CD4-positive, alpha-beta T cell treated with Interferon alpha-2 for 1 hour (primary cell): Measurements from ENCODE around the gene SMIM36.
"Not testable (repeated sequence)": the region's sequence is repeated elsewhere in the genome, so short reads cannot be mapped to it uniquely, and the experiment has no call there.

Source experiments
- DNase-seq, 2 donors: peaks; one replicate each; pipeline ENCODE4 v3.0.0-alpha.2; 2020 to 2022

Gene SMIM36

GRCh38 chr17:55411463-55411855 is 99.8 kb downstream of the SMIM36 start:
- no peak for DNase-seq

GRCh38 chr17:55410722-55411462 is 100.4 kb downstream of the SMIM36 start:
- DNase-seq: no peak

- no peak for DNase-seq
Measured at GRCh38 chr17:55409030-55409800, 102.0 kb downstream of the SMIM36 start.

GRCh38 chr17:55407641-55408566 is 103.3 kb downstream of the SMIM36 start:
- no peak for DNase-seq

DNA sequence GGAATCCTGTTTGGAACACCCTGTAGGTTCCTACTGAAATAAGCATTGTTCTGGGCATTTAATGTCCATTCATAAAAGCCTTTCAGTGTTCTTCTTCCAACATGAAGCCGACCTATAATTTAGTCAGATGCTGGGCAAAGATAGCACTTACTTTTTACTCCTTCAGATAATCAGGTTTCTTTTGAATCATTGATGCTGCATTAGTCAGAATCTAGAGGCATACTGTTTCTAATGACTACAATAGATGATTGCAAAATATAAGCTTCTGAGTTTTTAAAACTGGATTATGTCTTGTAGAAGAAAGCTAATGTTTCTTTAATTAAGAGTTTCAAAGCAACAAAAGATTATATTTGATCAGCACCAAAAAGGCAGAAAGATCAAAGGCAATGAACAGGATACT is 105.7 kb downstream of the SMIM36 start:
- no peak for DNase-seq

- DNase-seq: not testable (repeated sequence)
Measured at GRCh38 chr17:55404197-55404596, 107.1 kb downstream of the SMIM36 start.

DNA sequence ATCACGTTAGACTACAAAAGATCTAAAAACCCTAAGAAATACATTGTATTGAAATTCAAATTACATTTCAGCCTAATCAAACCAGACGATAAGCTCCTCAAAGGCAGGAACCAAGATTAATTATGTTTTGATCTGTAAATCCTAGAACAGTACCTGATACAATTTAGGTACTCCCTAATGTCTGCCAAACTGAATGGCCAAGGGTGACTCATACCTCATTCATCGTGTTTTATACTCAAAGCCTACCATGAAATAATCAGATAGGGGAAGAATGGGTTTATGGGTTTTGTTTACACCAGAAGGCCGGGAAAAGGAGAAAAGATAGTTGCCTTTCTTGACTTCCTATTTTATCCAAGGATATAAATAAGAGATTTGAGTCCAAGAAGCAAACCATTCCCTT is 108.9 kb downstream of the SMIM36 start:
- no peak for DNase-seq
